ENCODE results near the gene IRF4.

DNA sequence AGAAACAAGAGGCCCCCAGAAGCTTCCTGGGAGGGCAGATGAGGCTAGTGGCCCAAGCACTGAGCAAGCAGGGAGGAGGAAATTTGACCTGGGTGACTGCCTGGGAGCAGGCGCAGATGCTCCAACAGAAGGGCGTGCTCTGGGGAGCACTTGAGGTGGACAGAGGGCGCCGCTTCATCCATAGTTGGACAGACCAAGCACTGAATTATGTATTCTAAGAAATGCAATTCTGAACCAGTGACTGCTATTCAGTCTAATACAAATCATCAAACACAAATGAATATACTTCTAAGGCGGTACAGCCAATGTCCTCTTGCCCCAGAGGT is 28.7 kb upstream of the IRF4 start:
- TF ChIP-seq, protein P1, sequence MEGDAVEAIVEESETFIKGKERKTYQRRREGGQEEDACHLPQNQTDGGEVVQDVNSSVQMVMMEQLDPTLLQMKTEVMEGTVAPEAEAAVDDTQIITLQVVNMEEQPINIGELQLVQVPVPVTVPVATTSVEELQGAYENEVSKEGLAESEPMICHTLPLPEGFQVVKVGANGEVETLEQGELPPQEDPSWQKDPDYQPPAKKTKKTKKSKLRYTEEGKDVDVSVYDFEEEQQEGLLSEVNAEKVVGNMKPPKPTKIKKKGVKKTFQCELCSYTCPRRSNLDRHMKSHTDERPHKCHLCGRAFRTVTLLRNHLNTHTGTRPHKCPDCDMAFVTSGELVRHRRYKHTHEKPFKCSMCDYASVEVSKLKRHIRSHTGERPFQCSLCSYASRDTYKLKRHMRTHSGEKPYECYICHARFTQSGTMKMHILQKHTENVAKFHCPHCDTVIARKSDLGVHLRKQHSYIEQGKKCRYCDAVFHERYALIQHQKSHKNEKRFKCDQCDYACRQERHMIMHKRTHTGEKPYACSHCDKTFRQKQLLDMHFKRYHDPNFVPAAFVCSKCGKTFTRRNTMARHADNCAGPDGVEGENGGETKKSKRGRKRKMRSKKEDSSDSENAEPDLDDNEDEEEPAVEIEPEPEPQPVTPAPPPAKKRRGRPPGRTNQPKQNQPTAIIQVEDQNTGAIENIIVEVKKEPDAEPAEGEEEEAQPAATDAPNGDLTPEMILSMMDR (IDR thresholded peaks at IDR 0.05): no peak
- no peak for TF ChIP-seq POLR2A (IDR thresholded peaks at IDR 0.05)
